GM18508 (cell line): Measurements from ENCODE around the gene EIF4A2.
"Not testable (repeated sequence)": the region's sequence is repeated elsewhere in the genome, so short reads cannot be mapped to it uniquely, and the experiment has no call there.

Source experiments
- ATAC-seq: cut with Tn5 transposase; IDR thresholded peaks from one replicate; pipeline ENCODE4 v1.9.1; 2021; ENCODE audit warnings: moderate number of reproducible peaks; ENCODE audit not compliant: insufficient read depth, unreplicated experiment

Gene EIF4A2

GRCh38 chr3:186818516-186818915, 35.1 kb downstream of the EIF4A2 start:
- ATAC-seq = no peak

DNA sequence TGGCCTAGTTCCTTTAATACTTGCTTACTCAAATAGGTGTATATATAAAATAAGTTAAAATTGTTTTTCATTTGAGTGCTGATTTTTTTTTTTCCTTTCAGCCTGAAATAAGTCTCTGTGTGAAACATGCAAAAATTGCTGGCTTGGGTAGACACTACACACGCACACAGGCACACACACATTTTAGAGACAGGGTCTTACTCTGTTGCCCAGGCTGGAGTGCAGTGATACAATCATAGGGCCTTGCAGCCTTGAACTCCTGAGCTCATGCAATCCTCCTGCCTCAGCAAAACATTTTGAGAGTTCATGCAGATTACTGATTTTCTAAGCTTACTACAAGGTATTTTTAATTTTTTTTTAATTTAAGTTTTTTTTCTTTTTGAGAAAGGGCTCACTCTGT, 35.6 kb downstream of the EIF4A2 start:
- ATAC-seq = no peak

DNA sequence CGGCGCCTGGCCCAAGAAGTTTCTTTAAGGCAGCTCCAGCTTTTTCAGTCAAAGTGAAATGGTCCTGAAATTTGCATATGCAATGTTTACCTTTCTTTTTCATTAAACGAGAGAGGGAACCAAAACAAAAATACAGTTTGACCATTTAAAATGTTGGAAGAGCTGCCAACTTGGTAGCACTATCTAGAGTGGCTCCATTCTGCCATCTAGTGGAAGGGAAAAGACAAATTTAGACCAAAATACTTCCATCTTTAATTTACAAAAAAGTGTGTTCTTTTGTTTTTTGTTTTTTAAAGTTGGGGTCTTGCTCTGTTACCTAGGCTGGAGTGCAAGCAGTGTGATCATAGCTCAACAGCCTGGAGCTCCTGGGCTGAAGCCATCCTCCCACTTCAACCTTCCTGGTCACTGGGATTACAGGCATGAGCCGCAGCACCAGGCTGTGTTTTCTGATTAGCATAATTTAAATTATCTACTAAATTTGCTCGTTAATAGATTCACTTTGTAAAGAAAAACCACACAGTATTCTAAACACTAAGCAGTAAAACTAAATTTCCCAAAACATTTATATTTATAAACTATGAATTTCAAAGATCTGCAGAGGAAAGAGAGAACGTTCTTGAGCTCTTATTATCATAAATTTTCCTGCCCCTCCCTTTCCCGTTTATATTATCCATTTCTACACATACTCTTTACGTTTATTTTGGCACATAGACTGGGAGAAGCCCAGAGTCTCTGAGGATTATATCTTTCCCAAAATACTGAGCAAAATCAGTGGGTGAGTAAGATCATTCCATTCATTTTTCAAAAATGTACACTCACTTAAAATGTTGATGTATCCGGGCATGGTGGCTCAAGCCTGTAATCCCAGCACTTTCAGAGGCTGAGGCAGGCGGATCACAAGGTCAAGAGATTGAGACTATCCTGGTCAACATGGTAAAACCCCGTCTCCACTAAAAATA, 38.3 kb downstream of the EIF4A2 start:
- ATAC-seq = no peak

DNA sequence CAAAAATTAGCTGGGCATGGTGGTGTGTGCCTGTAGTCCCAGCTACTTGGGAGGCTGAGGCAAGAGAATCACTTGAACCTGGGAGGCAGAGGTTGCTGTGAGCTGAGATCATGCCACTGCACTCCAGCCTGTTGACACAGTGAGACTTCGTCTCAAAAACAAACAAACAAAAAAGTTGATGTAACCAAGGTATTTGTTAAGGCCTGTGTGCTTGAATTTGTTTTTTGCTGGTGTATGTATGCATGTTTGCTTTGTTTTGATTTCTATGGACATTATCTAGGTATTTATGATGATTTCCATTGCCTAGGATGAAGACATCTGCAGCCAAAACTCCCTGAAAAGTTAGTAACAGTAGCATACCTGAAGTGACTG, 39.0 kb downstream of the EIF4A2 start:
- not testable (repeated sequence) for ATAC-seq

GRCh38 chr3:186823386-186823785, 40.0 kb downstream of the EIF4A2 start:
- ATAC-seq = no peak

DNA sequence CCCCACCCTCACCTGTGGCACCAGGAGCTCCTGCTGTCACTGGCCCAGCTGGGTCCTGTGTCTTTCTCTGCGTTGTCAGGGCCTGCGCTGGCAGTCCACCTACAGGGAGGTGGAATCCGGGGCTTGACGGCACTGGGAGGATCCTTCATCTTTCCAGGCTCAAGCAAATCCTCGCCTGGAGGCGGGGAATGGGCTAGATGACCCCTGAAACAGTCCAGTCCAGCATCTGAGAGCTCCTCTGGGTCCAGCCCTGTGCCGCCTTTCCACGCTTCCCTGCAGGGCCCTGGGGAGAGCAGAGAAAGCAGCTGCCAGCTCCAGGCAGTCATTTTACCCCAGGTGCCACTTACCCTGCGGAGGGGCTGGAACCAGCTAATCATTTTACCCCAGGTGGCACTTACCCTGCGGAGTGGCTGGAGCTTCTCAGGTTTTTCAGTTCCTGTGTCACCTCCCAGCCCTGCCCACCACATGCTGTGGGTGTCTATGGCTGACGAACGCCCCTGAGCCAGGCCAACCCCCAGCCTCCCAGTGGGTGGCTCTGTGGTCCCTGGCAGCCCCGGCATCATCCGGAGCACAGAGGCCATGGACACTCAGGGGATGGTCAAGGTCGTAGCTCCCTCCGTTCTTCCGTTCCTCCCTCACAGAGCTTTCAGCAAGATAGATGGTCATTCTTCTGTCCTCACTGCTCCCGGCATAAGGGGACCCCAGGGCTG, 41.2 kb downstream of the EIF4A2 start:
- no peak for ATAC-seq

DNA sequence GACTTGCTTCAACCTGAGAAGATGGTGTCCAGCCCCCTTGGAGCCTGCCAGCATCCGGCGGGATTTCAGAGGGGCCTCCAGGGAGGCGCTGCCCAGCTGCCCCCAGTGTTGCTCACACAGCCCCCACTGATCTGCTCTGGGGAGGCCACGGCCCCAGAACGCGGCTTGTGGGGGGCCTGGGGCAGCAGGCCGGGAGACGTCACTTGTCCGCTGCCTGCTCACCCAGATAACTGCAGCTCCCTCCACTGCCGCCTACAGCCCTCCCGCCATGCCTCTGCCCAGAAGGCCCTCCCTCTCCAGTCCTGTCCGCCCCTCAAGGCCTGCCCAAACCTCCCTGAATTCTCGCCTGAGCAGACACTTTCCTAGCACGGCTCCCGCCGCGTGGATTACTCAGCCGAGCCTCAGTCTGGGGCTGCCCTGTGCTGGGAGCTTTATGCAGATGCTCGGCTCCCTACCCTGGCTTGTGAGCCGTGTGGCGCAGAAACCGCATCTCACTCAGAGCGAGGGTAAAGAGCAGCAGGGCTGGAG, 42.0 kb downstream of the EIF4A2 start:
- ATAC-seq = no peak

GRCh38 chr3:186825872-186826409, 42.6 kb downstream of the EIF4A2 start:
- no peak for ATAC-seq

- ATAC-seq = no peak
These were observed 43.1 kb downstream of the EIF4A2 start for GRCh38 chr3:186826410-186826975.

DNA sequence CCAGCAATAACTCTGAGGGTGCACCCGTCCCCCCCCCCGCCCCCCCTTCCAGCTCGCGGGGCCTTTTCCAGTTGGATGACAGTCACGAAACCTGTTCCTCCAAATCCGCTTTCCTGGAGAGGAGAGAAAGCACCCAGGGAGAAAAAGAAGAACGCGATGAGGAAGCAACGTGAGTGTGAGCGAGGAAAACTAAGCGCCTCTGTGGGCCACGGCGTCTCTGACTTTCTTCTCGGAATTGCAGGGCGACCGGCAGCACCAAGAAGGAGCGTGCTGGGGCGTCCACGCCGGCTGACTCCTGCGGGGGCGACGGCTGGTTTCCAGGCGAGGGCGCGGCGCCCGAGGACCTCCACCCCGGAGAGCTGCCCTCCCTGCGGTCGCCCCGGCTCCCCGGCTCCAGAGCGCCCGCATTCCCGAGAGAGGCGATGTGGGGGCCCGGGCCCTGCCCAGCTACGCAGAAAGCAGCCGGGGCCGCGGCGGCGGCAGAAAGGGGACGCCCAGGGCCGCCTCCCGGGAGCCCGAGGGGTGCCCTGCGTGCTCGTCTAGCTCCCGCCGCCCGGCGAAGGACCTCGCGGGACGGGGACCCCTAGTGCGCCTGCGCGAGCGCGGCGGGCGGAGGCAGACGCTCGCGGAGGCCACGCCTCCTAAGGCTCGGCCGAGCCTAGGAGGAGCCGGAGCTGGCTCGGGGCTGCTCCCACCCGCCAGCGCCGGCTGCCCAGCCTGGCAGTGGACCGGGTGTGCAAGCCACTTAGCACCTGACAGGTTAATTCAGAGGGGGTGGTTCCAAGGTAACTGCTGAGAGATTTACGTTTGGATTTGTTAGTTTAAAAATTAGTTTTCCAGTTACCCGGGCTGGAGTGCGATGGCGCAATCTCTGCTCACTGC, 43.8 kb downstream of the EIF4A2 start:
- ATAC-seq = no peak

DNA sequence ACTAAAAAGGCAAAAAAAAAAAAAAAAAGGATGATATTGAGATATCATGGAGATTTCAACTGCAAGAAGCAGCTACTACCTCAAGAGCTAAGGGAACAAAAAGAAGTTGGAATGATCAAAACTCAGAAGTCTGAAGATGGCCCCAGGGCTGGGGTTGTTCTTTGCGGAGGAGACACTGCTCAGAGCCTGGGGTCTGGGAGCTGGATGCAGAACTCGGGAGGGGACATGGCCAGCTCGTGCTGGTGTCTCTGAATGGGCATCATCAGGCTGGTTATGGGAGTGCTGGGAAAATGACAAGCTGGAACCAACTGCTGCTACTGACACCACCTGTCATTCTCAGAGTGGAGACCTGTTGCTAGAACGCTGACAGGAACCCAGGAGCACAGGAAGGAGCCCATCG, 45.0 kb downstream of the EIF4A2 start:
- no peak for ATAC-seq

DNA sequence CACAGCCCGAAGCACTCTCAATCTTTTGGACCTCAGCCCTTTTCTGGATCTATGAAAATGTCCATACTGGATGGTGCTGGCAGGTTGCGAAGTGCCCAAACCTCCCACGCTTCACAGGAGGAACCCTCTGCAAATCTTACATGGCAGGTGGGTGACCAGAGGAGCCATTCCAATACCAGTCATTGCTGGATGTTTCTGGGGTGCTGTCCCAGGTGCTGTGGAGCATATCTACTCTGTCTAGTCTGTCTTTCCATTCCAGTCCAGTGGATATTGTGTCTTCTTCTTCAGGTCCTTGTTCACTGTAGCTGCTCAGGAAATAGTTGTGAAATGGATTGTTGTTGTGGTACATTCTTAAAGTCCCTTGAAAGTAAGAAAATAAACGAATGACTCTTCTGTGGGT, 48.4 kb downstream of the EIF4A2 start:
- ATAC-seq = no peak

GRCh38 chr3:186832276-186832675, 48.9 kb downstream of the EIF4A2 start:
- no peak for ATAC-seq
